HG03066 (cell line): ENCODE results near the gene TMEM132C.

ENCODE experiments used
- ATAC-seq: cut with Tn5 transposase; IDR thresholded peaks from one replicate; pipeline ENCODE4 v1.9.1; 2021; ENCODE audit warnings: low read depth; ENCODE audit not compliant: unreplicated experiment

The TMEM132C gene

GRCh38 chr12:128745772-128746689, 479.1 kb downstream of the TMEM132C start:
- no peak for ATAC-seq

GRCh38 chr12:128747441-128747840, 480.5 kb downstream of the TMEM132C start:
- no peak for ATAC-seq

GRCh38 chr12:128752386-128752785, 485.4 kb downstream of the TMEM132C start:
- ATAC-seq: no peak

GRCh38 chr12:128753438-128753837, 486.5 kb downstream of the TMEM132C start:
- ATAC-seq: no peak

- ATAC-seq: no peak
Observed at GRCh38 chr12:128754275-128754674, 487.3 kb downstream of the TMEM132C start.

GRCh38 chr12:128755566-128755965, 488.6 kb downstream of the TMEM132C start:
- no peak for ATAC-seq
